HTR-8/SVneo (cell line): Measurements from ENCODE around the gene MIR17HG.
A peak's percentile ranks its signal among the peaks of the same experiment; 100 is the strongest.

Source experiments
- DNase-seq: peaks from one replicate; pipeline ENCODE4 v3.0.0; 2011; ENCODE audit warnings: low spot score, mixed read lengths; ENCODE audit not compliant: insufficient read length
- FAIRE-seq: peaks from 2 replicates; lab custom pipeline; 2011; peaks lifted over from hg19 to GRCh38; lab: Jason Lieb, UNC

MIR17HG gene

DNA sequence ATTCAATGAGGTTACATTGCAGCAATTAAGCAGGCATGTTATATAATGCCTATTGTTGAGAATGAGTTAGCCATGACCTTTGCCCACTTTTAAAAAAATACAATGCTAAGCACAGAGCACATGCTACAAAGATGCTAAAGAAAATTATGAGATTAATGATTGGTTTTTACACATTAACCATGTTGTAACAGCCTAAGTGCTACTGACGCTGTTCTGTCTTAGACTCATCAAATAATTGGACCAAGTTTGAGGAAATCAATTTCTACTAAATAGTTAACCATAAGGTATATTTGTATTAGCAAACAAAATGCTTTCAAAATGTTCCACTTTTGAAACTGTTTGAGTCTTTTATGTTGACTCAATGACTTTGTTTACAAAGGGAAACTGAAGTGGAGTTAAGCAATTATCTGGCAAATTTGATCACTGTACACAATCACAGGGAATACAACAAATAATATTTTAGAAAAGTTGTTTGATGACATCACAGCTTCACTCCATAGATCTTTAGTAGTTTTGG lies 14.3 kb downstream of the MIR17HG start:
- DNase-seq (no peak), FAIRE-seq (no peak)

DNA sequence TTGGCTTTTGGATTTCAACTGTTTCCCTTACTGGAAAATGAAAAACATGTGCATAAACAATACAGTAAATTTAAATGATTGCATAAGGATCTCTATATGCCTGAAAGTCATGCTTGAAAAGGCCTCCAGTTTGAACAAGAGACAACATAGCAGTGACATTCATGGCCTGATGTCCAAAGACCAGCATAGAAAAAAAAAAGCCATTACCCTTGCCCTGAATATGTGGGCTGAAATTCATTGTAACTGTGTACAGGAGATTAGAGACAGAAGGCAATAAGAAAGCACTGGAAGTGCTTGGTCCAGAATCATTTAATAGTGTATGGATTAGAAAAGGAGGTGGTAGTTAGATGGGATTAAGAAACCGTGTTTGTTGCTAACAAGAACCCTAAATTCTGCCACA lies 15.4 kb downstream of the MIR17HG start:
- no peak for DNase-seq
- no peak for FAIRE-seq

DNA sequence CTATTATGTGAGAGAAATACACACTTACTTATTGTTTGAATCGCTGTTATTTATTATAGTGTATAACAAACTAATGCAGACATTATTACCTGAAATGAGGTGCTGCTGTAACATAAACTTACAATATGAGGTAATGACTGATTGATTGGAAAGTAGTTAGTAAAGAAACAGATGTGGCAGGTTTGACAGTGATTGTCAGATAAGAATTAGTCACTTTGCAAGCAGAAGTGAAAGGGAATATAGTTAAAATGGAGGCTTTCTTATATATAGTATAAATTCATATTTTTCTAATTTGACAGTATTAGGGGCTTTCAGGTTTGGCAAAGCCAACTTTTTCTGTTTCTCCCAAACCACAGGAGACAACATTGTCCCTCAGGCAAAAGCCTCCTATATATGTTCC lies 20.6 kb downstream of the MIR17HG start:
- FAIRE-seq (no peak), DNase-seq (no peak)

DNA sequence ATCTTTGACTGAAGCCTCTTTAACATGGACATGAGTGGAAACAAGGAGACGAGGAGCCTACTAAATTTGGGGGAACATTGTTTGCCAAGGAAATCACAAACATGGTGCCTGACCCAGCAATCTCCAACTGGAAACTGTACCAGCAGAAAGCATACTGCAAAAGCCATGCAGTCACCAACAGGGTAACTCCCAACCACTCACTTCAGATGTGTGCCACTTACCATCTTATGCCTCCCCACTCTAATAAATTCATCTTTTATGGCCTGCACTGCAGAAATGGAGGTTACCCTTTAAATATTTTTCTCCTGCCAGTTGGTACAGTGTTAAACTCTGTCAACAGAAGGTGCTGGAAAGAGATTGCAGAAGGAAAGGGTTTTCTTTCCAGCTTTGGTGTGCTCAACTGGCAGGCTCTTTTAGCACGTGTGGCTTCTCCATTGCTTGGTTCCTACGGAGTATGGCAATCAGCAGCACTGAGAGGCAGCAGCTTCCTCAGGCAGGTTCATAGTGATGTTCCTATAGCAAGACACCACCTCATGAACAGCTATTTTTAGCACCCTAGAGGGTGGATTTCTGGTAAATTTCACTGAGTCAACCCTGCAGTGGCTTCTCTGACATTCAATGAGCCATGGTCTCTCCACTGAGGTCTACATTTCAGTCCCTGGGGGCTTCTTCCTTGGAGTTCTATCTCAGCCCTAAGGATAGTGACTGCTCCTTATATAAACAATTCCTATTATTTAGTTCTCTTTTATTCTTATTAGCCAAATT lies 21.4 kb downstream of the MIR17HG start:
- no peak for FAIRE-seq
- DNase-seq: no peak

DNA sequence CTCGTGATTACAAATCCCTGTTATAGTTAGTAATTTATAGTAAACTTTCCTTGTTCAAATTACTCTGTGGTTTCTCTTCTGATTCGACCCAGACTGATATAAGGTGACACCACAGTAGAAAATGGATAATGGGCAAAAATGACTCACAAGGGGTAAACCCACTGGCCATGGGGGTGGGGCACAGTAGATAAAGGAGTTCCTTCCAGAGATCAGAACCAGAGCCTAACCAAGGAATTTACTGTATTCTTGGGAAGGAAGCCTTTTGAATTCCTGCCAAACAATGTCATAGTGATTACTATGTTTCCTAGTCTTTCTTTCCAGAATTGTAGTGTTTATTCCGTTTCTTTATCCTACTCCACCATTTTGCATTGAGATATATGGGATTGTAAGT lies 21.9 kb downstream of the MIR17HG start:
- FAIRE-seq (no peak), DNase-seq (no peak)

DNA sequence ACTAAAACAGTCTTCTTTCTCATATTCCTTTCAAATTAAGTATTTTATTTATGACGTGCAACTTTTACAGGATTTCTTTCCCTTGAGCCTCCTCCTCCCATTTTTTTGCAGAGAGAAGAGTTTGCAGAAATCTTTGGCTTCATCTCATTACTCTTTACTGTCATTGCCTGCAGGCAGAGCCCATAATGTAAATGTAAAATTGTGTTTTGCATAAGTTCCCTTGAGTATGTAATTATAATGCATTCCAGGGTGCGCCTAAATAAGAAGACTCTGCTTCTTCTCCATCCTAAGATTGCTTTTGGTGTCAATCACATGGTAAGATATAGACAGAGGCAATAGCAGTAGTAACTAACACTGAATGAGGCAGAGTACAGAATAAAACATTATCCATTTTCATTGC lies 23.0 kb downstream of the MIR17HG start:
- no peak for FAIRE-seq

DNA sequence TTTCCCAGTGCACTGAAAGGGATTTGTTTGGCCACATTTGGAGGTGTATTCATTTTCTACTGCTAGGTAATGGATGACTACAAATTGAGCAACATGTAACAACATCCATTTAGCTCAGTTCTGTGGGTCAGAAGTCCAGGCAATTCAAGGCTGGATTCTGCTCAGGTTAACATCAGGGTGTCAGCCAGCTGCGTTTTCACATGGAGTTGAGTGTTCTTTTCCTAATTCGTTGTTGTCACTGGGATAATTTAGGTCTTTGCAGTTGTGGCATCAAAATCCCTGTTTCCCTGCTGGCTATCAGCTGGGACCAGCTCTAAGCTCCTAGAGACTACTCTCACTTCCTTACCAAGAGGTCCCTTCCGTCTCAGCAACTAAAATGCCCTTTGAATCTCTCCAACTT lies 25.4 kb downstream of the MIR17HG start:
- no peak for DNase-seq
- FAIRE-seq: no peak

More for the DNA sequence above, 23.0 kb downstream of the MIR17HG start:
- no peak for DNase-seq

DNA sequence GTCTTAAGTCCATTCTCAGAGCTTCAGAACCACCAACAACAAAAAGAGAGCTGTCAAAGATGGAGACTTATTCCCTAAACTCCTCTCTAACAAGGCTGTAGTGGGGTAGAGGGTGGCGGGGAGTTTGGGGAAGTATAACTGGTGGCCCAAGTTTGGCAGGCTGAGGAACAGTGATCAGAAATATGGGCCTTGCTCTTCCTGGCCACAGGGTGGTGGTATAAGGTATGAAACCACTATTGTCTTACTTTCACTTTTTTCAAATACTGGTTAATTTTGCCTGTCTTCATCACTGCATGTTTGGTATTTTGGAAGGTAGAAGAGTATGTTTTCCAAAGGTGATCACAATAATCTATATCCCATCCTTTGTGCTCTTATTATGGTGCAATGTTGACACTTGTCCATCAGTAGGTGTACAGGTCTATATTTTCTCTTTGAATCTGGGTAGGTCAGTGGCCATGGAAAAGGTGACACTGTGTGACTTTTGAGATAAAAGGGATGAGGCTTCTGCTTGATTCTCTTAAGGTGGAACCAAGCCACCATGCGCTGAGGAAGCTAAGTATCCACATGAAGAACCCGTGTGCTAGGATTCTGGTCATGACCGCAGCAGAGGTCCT lies 27.7 kb downstream of the MIR17HG start:
- DNase-seq: no peak

DNA sequence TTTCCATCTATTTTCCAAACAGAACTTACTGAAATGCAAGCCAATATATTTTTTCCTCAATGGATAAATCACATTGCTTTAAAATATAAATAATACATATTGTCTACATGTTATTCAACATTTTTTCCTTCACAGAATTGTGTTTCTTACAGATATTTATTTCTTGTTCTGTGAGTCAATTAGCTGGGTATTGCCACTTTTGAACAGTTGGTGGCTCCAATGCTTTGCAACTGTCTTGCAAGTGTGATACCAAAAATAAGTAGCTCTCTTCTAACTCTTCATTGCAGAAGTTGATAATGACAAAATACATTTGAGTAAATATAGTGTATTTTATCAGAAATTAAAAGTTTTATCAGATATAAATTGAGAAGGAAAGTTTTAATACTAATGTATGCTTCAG lies 33.9 kb downstream of the MIR17HG start:
- no peak for FAIRE-seq
- no peak for DNase-seq

More for the DNA sequence above, 27.7 kb downstream of the MIR17HG start:
- no peak for FAIRE-seq

DNA sequence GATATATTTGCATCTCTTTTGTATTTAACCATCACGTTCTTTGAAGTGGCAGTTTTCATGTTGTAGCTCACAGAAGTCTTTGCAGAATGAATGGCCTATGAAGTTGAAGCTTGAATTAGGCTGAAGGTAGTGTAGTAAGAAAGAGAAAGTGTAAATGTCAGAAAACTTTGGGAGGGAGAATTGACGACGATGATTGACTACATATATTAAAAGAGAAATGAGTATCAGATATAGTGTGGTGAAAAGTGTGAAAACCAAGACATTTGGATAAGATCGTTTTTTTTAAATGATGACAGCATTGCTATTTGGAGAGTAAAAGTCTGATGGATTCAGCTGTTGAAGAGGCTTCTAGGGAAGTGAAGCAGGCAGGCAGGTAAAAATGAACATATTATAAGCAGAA lies 36.3 kb downstream of the MIR17HG start:
- DNase-seq (no peak), FAIRE-seq (no peak)

DNA sequence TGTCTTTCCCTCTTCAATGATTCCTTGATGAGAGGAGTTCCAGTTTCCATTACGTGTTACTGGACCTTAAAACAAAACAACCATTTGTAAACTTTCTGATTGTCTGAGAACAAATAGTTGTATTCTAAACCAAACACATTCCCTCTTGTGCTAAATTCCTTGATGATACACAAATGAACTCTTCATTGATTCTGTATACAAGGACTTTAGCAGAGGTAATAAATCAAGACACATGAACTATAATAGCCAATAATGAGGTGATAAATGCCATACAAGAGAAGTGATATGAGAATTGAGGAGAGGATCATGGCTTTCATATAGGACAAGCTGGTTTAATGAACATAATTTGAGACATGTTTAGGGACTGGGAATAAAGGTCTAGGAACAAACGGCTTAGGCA lies 37.4 kb downstream of the MIR17HG start:
- FAIRE-seq (no peak), DNase-seq (no peak)

DNA sequence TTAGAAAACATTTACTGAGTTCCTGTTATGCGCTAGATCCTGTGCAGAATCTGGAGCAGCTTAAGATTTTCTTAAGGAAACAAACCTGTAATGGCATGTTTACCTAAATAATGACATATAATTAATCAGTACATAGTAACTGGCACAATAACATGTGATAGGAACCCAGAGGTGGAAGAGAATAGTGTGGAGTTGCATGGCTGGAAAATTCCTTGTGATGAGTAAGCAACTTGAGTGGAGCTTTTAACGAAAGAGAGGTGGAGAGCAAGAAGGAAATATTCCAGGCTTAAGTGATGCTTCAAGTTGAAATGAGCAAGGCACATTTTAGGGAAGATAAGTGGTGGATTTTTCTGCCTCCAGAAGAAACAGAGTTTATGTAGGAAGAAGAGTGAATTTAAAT lies 41.7 kb downstream of the MIR17HG start:
- no peak for DNase-seq
- no peak for FAIRE-seq

DNA sequence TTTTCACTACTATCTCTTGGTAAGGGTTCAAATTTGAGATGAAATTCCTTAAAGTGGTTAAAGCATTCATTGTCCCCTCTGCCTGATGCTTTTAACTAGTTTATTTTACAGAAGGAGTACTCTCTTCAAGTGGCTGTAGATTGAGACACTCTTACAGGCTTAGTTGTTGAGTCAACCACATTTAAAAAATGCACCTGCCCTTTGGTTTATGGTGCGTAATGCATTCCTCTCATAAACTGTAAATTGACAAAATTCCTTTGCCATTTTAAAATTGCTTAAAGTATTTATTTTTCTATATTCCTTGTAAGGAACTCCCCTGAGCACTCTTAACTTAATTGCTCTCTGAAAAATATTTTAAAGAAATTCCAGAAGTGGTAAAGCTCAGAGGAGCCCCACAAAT lies 50.1 kb downstream of the MIR17HG start:
- FAIRE-seq (no peak), DNase-seq (no peak)

DNA sequence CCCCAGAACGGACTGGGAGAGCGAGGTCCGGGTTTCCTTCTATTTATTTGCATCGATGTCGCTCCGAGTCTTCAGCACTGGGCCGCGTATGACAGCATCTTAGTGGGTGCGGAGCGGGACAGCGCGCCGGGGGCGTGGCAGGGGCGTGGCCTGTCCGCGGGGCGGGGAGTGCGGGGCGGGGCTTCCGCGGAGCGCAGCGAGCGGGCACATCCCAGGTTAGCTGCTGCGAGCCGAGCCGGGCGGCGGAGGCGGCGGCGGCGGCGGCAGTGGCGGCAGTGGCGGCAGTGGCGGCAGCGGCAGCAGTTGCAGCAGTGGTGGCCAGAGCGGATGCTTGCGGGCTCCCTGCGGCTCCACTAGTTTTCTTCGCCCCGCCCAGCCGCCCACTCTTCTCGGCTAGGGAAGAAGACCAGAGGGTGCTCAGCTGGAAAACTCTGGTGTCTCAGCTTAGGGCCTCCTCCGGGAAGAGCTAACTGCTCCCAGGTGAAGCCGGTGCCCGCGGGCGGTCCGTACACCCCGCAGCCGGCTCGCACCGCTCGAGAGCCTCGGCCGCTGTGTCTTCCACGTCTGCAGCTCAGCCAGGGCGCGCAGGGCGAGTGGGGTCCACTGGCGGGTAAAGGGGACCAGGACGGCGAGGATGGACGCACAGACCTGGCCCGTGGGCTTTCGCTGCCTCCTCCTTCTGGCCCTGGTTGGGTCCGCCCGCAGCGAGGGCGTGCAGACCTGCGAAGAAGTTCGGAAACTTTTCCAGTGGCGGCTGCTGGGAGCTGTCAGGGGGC lies 51.1 kb downstream of the MIR17HG start, which contains the start of gene GPC5:
Gene GPC5, plus strand, starts transcription at position 209 of the 776 bp plus-strand sequence.
- no peak for FAIRE-seq
- peak; percentile 44 for DNase-seq

DNA sequence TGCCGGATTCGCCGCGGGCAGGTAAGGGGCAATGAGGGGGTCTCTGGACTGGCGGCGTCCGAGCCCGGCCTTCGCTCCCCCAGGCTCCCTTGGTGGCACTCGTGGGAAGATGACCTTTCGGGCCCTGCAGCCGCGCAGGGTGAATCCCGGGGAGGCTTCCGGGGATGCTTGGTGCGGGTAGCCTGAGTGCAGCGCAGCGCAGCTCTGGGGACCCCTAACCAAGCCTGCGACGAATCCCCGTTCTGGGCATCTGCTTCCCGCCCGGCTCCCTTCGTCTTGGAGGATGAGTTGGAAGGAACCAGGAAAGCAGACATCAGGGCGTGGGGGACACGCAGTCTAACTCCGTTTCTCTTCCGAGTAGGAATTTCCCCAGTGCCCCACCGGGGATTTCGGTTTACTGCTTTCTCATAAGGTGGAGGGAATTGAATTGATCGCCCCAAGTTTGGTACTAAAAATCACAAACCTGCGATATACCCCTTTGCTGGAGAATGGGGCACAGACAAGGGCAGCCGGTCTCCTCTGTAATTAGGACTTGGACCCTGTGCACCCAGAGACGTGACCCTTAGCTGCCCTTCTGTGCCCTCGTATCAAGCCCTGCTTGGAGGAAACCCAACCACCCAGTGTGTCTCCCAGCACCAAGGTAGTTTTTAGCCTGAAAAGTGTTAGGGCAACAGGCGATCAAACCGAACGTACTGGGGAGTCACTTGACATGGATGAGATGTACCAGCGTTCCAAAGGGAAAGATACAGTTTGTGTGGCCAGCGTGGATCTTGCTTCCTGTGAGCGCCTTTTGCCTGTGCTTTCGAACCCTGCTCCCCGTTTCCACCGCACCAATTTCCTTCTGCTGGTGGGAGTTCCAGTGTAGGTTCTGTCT lies 51.9 kb downstream of the MIR17HG start:
- DNase-seq (no peak), FAIRE-seq (no peak)

DNA sequence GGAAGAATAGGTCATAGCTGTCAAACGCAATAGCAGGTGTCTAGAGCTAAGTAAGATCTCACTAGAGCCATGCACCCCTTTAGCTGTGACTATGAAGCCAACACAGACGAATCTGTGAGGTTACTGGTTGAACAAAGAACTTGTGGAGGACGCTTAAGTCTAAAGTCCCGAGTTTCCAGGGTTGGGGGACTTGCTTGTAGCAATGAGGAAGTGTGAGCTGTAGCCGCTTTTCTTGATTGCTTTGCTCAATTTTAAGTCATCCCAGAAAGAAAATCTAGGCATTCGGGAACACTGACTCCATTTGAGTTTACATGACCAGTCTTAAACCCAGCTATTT lies 52.5 kb downstream of the MIR17HG start:
- DNase-seq (no peak), FAIRE-seq (no peak)

DNA sequence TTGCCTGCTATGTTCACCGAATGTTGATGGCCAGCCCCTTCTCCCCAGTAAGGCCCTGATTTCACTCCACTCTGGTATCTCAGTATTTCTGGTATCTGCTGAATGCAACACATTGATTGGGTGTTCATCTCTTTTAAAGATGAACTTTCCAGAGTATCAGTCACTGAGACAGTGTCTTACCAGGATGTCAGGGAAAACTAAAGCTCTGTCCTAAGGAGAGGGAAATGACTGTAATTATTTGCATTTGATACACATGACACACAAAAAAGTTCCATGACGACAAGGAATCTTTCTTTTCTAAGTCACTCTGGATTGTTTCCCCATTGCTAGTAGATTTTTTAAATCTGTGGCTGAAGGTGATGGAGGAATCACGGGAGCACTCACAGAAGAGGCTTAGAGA lies 53.2 kb downstream of the MIR17HG start:
- DNase-seq (no peak), FAIRE-seq (no peak)

DNA sequence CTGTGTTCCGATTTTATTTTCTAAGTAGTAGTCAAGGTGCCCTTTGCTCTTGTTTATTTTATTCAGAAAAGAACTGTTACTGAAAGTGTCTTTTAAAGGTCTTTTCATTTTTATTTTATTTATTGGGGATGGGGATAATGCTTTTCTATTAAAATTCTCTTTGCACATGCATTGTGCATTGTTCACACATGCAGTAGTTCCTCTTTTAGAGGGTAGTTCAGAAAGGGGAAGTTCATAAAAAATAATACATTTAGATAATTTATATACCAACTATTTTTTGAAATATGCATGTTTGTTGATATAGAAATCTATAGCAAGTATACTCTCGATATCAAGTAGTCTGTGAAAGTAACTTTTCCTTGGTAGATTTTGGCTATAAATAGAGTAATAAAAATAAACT lies 54.4 kb downstream of the MIR17HG start:
- DNase-seq: no peak
- FAIRE-seq: no peak
